Non-pigmented ciliary epithelial cell (primary cell): ENCODE data around the gene CLDND2.
"Not testable (repeated sequence)": the region's sequence is repeated elsewhere in the genome, so short reads cannot be mapped to it uniquely, and the experiment has no call there.

ENCODE experiments used
- DNase-seq: peaks from one replicate; pipeline ENCODE4 v3.0.0-alpha.2; 2010; ENCODE audit warnings: low read depth

The CLDND2 gene, protein sequence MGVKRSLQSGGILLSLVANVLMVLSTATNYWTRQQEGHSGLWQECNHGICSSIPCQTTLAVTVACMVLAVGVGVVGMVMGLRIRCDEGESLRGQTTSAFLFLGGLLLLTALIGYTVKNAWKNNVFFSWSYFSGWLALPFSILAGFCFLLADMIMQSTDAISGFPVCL

DNA sequence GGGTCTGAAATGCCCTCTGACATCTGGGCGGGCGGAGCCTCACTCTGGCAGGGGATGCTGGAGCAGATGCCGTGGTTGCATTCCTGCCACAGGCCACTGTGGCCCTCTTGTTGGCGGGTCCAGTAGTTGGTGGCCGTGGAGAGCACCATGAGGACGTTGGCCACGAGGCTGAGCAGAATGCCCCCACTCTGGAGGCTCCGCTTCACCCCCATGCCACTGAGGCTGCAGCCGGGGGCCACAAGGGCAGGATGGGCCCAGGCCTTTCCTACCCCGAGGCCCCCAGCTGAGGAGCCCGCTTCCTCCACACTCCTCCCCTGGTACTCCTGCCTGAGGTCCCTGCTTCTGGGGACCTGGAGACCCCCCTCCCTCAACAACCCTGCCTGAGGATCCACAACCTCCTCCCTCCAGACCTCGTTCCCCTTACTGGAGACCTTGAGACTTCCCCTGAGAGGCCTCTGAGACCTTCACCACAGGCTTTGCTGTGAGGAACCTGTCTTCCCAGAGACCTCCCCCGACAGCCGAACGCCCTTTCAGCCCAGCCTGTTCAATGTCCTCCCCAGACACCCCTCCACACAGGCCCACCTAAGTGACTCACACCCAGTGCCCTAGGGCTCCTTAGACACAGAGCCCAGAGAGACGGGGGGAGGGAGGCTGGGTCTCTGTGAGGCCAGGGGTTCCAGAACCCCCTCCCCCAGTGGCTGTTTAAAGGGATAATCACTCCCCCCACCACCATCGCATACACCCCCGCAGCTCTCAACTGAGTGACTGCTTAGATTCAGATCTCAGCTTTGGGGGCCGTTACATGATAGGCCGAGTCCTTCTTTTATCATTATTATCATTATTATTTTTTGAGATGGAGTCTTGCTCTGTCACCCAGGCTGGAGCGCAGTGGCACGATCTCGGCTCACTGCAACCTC, at the start of gene CLDND2:
Gene CLDND2, minus strand, starts transcription at position 638 of the 917 bp plus-strand sequence. Its CDS starts 426 bp downstream, at position 212.
- DNase-seq, result no peak

DNA sequence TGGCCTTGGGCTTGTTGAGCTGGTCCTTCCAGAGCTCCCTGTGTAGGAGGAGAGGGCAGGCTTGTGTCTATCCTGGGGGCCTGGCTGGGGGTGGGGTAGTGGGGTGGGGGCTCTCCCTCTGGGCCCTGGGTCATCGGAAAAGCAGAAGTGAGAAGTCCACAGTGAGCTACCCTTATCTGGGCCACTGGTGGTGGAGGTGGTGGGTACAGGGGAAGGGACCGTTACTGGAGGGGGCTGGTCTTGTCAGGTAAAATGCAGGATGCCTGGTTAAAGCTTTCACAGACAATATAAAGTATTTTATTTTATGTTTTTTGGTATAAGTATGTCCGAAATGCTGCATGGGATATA, 49.0 kb upstream of the CLDND2 start:
- no peak for DNase-seq

DNA sequence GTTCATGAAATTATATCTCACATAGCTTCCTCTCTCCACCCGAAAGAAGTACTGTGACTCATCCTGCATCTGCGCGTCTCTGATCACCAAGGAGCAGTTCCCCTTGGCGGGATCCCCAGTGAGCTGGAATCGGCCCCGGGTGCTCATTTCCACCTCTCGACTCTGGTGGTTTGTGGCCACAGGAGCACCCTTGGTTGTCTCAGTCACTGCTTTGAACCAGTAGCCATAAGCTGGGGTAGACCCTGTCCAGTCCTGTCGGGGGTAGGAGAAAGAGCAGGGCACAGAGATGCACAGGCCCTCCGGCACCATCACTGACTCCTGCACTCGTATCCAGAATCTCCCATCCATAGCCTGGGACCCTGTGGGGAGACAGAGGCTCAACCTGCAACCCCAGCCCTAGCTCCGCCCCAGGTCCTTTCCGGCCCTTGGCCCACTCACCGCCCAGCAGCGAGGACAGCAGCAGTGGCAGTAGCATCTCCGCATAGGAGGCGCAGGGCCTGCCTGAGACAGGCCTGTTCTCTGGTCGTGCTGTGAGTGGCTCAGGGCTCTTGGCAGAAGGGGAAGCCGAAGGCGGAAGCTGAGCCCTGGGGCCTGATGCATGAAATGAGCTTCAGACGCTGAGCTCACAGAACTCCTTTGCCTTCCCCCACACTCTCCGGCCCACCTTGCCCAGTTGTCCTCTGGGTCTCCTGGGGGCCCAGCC, 48.5 kb upstream of the CLDND2 start, which contains the start of gene SIGLEC10:
Gene SIGLEC10, minus strand, starts transcription at position 536 of the 703 bp plus-strand sequence. Its CDS starts 61 bp downstream, at position 475.
- no peak for DNase-seq

DNA sequence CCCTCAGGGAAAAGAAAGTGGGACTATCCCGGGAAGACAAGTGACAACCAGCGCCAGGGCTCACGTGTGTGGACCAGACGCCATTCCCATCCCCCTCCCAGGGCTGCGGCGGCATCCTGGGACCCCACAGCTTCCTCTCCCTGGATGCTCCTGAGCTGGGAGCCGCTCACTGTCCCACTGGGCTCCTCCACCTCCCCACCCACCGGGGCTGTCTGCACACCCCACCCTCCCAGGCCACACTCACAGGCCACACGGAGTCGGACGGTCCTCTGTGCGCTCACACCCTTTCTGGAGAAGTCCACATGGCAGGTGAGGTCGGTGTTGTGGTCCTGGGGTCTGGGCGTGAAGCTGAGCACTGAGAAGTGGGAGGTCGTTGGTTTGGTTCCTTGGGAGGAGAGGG, 47.6 kb upstream of the CLDND2 start:
- DNase-seq, result not testable (repeated sequence)

DNA sequence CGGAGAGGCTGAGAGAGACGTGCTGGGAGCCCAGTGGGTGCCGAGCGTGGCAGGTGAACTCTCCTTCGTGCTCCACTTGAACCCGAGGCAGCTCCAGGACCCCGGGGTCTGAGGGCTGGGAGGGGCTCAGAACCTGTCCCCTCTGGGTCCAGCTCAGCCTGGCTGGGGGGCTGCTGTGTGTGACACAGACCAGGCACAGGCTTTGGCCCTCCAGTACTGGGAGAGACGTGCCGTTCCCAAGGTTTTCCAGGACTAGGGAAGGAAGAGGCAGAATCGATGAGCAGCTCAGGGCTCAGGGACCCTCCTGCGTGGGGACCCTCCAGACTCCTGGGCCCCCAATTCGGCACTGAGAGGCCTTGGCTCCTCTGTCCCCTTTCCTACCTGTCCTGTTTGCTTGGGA, 46.4 kb upstream of the CLDND2 start:
- DNase-seq, result no peak

DNA sequence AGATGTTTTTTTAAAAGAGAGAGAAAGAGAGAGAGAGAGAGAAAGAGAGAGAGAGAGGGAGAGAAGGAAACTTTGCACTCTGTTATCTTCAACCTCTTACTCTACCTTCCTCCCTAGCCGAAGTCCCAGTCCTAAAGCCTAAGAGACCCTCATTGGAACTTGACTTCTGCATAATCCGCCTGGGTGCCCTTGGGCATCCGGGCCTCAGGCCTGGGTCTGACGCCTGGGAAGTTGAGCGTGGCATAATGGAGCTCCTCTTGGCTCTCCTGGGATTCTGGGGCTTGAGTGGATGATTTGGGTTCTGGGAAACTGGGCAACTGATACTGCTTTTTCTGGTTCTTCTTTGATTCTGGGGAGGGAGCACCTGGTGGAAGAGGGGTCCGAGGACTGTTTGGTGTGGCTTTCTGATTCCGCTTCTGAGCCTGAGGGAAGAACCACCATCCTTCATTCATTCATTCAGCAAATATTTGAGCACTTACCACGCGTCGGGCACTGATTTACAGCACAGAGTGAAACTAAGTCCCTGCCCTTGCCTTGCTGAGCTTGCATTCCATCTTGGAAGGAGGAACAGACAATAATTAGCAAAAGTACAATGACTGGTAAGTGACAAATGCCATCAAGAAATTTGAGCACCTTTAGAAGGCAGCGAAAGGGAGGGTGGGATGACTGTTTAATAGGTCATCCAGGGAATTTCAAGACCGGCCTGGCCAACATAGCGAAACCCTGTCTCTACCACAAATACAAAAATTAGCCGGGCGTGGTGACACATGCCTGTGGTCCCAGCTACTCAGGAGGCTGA, 42.3 kb upstream of the CLDND2 start:
- no peak for DNase-seq

DNA sequence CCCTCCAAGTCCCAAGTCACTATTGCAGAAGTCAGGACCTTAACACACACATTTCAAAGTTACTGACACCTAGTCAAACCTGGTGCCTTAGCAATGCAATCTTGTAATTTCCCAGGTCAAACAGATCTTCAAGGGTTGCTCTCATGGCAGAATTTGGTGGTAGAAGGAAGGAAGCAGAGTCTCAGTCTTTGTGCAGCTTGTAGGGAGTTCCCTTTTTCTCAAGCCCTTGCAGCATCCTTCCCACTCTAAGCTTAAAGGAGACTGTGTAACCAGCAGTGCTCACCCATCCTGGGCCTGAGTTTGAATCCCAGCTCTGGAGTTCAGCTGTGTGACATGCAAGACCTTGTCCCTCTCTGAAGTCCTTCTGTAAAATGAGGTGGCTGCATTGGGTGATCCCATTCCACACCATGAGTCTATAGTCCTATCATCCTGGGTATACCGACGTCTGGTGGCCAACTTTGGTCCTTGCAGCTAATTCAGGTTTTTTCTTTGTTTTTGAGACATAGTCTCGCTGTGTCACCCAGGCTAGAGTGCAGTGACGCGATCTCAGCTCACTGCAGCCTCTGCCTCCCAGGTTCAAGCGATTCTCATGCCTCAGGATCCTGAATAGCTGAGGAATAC, 38.8 kb upstream of the CLDND2 start:
- no peak for DNase-seq

DNA sequence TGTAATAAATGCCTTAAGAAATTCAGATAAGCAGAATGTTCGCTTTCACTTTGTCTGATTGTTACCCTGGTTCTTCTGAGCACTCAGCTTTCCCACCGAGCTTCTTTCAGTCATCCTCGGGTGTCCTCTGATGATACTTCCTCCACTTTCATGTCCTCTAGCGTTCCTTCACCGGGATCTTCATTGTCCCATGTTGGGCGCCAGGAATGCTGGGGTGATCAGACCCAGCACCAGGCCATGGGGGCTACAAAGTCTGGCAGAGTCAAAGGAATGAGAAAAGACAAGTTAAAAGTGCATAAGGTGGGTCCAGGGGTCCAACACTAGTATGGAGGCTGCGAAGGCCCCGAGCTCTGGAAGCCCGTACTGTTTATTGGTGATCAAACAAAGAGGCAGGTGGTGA, 33.3 kb upstream of the CLDND2 start:
- no peak for DNase-seq

DNA sequence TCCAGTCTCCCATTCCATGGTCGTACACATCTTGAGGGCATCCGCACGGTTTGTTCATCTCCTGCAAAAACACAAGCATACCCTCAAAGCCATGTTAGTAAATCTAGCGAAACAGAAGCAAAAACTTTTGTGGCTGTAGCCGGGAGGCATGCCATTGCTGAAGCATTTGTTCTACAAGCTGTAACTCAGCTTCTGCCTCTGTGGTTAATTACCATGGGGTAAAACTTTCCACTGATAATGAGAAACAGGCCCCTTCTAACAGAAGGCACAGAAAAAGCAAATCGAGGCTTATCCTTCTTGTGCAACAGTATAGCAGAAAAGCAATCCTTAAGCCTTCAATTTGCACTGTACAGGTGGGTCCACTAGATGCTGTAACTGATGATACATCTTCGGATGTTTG, 31.1 kb upstream of the CLDND2 start:
- DNase-seq, result not testable (repeated sequence)

DNA sequence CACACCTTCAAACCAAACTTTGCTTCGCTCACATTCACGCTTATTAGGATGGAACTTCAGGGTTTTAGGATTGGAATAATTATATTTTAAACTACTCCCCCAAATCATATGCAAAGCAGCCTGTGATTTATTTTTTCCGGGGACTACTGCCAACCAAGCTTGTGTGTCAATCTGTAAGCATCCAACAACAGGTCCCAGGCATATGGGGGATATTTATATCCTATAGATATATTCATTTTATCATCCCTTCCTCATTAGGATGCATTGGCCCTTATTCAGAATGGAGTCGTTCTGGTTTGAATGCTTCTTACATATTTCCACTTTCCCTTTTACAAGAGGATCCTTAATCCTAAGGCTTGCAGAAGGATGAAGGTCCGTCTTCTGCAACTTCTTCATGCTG, 30.4 kb upstream of the CLDND2 start:
- no peak for DNase-seq

DNA sequence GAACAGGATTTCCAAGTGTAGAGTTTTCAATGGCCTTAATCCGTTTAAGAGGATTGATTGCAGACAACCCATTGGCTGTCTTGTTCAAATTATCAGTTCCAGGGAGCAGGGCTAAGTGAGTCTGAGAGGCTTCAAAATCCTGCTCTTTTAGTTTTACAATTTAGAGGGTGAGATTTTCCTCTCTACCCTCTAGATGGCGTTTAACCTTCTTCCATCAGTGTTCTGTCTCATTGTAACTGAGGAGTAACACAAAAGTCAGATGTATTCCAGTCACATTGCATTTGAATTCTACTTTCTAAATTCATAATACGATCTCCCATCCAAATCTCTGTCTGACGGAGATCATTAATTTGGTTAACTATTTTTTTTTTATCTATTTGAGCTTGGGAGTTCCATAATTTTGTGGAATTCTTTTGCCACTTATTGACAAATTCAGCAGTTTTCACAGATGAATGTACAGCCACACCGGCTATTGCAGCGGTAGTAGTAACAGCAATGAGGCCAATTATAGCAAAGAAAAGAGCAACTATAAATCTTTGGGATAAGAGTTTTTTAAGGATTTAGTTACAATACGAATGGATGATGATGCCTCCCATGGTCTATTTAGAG, 29.4 kb upstream of the CLDND2 start:
- DNase-seq, result no peak

DNA sequence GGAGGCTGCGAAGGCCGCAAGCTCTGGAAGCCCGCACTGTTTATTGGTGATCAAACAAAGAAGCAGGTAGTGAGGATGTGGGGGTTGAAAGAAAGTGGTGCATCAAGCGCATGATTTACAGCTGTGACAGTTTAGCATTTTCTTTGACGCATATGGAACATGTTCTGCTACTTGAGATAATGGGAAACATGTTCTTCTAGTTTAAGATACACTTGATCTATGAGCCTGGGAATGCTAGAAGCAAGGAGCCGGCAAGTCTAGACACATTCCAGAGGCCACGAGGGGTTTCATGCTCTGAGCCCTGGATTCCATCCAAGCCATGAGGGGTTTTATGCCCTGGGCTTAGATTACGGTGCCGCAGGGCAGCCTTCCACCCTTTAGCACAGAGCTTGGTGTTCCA, 28.6 kb upstream of the CLDND2 start:
- DNase-seq, result not testable (repeated sequence)

DNA sequence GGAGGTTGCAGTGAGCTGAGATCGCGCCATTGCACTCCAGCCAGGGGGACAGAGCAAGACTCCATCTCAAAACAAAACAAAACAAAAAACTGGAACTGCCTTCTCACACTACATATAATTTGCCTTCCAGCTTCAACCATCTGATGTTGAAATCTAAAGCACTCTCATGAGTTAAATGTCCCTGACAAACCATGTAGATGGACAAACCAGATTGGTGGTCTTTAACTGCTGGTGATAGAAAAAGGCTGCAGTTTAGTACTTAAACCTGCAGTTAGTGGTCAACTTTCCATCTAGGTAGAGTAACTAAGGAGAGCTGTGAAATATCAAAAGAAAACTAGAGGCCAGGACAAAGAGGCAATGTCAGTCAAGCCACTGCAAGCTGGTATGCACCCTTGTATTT, 27.4 kb upstream of the CLDND2 start:
- no peak for DNase-seq

DNA sequence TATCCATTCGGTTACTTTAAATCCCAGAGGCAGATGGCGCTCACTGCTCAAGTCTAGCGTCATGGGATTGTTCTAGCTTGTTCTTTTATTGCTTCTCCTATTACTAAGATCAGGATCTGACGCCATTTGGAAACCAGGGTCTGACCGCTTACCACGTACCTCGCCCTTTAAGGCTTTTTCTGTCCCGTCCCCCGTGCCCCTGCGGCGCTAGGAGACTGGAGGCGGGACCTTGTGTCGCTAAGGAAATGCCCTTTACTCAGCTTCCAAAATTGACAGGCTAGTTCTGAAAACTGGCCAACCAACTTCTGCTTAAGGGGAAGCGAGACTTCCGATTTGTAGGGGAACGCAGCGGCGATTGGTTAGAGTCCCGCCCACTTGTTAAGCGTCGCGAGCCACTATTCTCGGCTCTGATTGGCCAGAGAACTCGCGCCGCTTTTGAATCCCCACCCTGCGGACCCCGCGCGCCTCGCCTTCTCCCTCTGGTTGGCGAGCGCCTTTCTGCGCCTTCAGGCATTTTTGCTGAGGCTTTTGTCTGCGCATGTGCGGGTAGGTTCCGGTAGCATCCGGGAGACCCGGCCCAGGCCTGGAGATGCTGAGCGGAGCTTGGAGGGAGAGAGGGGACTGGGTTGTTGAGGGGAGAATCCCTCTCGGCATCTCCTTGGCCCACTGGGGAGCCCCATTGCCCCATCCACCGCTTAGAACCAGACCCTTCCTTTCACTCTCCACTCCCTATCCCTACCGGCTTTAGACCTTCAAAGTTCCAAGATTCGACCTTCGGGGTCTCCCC, 25.4 kb upstream of the CLDND2 start:
- peak; percentile 98 for DNase-seq

DNA sequence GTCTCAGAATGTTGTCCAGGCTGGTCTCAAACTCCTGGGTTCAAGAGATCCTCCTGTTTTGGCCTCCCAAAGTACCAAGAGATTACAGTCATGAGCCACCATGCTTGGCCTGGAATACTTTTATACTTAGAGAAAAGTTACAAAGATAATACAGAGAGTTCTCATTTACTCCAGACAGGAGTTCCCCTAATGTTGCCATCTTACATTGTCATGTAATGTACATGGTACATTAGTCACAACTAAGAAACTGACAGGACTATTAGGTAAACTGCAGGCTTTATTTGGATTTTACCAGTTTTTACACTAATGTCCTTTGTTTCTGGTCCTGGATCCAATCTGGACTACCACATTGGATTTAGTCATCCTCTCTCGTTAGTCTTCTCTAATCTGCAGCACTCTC, 23.9 kb upstream of the CLDND2 start:
- DNase-seq, result no peak

DNA sequence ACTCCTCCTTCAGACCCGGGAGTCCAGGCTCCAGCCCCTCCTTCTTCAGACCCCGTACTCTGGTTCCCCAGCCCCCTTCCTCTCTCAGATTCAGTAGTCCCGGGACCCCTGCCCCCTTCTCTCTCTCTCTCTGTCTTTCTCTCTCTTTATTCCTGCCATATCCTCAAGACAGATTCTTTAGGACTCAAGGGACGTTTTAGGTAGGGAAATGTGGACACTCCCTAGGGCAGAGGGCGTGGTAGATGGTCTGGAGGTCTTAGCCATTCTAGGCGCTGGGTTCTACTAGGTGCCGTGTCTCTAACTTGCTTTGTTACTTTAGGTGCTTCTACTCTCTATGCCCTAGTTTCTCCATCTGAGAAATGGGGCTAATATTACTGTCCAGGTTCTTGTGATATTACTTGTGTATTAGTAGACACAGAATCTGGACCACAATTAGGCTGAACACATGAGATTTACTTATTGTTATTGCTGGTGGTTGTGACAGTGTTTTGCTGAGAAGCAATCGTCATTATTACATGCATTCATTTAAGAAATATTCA, 22.3 kb upstream of the CLDND2 start:
- no peak for DNase-seq

DNA sequence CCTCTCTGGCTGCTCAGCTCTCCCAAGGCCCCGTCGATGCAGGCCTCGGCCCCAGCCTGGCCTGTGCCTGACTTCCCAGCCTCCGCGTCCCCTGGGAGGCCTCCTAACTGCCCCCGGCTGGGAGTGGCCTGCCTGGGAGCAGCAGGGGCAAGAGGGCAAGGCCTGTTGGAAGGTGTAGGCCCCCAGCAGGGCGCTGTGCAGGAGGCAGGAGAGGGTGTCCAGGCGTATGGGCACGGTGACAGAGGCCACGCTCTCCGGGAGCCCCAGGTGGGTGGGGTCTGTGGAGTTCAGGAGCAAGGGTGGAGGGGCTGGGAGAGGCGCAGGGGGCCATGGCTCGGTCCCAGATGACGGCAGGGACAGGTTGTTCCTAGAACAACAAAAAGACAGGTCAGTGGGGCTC, 20.3 kb upstream of the CLDND2 start:
- no peak for DNase-seq

DNA sequence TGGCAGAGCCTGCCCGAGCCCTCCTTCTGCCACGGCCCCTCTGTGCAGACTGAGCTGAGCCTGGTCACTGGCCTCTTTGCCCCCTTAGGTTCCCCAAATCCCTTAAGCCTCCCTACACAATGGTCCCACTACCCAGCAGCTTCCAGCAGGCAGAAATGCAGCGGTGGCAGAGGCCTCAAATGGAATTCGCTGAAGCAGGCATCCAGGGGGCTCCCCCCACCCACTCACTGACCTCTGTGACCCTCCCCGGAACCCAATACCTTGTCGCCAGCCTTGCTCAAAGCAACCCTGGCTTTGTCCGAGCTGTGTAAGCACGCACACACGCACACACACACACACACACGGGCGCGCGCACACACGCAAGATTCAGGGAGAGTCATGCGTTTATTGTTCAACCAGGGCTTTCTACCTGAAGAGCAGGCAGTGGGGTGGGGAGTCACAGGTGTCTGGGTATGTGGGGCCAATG, 19.2 kb upstream of the CLDND2 start, which contains the start of gene LIM2:
Gene LIM2, minus strand, starts transcription at position 51 of the 466 bp plus-strand sequence. CDS start 531 bp downstream, outside the sequence.
- no peak for DNase-seq

DNA sequence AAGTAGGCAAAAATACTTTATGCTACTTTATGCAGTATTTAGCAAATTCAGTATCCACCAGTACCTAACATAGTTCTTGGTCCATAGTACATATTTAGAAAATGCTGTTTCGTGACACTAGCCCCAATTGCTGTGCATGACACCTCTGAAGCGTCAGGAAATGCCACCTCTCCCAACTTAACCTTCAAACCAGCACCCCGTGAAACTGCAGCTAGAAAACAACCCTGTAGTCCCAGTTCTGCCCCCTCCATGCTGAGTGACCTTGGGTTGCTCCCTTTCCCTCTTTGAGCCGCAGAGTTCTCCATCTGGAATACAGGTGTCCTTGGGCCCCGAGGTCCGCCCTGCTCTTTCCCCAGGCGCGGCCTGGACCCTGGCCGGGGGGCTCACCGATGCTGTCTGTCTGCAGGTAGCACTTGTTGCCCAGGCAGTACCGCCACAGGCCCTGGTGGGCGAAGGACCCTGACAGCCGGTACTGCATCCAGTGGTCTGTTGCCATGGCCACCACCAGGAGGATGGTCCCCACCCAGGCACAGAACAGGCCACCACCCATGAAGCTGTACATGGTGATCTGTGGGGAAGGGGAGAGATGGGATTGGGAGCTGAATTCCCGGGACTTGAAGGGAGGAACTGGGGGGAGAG, 18.2 kb upstream of the CLDND2 start:
- no peak for DNase-seq
